ENCODE results near the gene KNTC1.

GRCh38 chr12:122483969-122484368, 43.1 kb upstream of the KNTC1 start:
- TF ChIP-seq CTCF (IDR thresholded peaks at IDR 0.05), result no peak
- no peak for TF ChIP-seq POLR2AphosphoS5 (IDR thresholded peaks at IDR 0.05)
- no peak for TF ChIP-seq EP300 (IDR thresholded peaks at IDR 0.05)
- no peak for TF ChIP-seq POLR2A (IDR thresholded peaks at IDR 0.05)

Data from stomach (tissue), 4 donors.